PC-9 (cell line): ENCODE measurements around the gene SUFU. TPM values are rescaled to one million over a fixed set of nuclear protein-coding genes. Genes with fewer than 3 reads are reported as not detected.

ENCODE experiments used
- BruUV-seq: library from RNA; stranded (reverse); fragments of 400-500 nt; replicated peaks from 2 replicates; lab custom pipeline; 2021; lab: Mats Ljungman, UMichigan
- CTCF ChIA-PET: fragments of 300-600 bp; sonication (Branson Sonifier 250); formaldehyde crosslinking; loops from one replicate; lab custom pipeline; 2022; ENCODE audit warnings: antibody characterized with exemption; lab: Charles Lee
- POLR2A ChIA-PET: fragments of 300-600 bp; sonication (Branson Sonifier 250); formaldehyde crosslinking; loops from one replicate; lab custom pipeline; 2022; ENCODE audit warnings: antibody characterized with exemption; ENCODE audit not compliant: unreplicated experiment; lab: Charles Lee
- DNase-seq, 2 experiments: peaks; one replicate each; pipeline versions ENCODE4 v3.0.0 to v3.0.0-alpha.2; 2015 to 2022; ENCODE audit warnings: mixed read lengths in 1 of 2
- H2AFZ ChIP-seq: fragments of 200-600 bp; sonication (generic); 2 replicates; pipeline ENCODE4 v1.8.1; 2017; ENCODE audit warnings: antibody characterized with exemption
- H3F3A ChIP-seq: fragments of 200-600 bp; sonication (generic); 2 replicates; pipeline ENCODE4 v1.8.1; 2017; ENCODE audit warnings: antibody characterized with exemption, mild to moderate bottlenecking, low read depth; ENCODE audit not compliant: insufficient read depth
- H3K27ac ChIP-seq: fragments of 200-600 bp; sonication (generic); 2 replicates; pipeline ENCODE4 v1.6.1; 2016; ENCODE audit warnings: mixed run types
- H3K27me3 ChIP-seq: fragments of 200-600 bp; sonication (generic); 2 replicates; pipeline ENCODE4 v1.6.1; 2016; ENCODE audit warnings: low read depth, mixed run types; ENCODE audit not compliant: insufficient read depth
- H3K36me3 ChIP-seq: fragments of 200-600 bp; sonication (generic); 2 replicates; pipeline ENCODE4 v1.6.1; 2016; ENCODE audit warnings: low read depth, mixed run types
- H3K4me1 ChIP-seq: fragments of 200-600 bp; sonication (generic); replicated peaks from 2 replicates; pipeline ENCODE4 v1.6.1; 2016; ENCODE audit warnings: mixed run types; ENCODE audit not compliant: insufficient read depth
- H3K4me2 ChIP-seq: fragments of 200-600 bp; sonication (generic); 2 replicates; pipeline ENCODE4 v1.6.1; 2017; ENCODE audit warnings: mixed run types
- H3K4me3 ChIP-seq: fragments of 200-600 bp; sonication (generic); 2 replicates; pipeline ENCODE4 v1.6.1; 2016; ENCODE audit warnings: mixed run types
- H3K79me2 ChIP-seq: fragments of 200-600 bp; sonication (generic); 2 replicates; pipeline ENCODE4 v1.6.1; 2017; ENCODE audit warnings: low read depth, mixed run types
- H3K9me2 ChIP-seq: fragments of 200-600 bp; sonication (generic); 2 replicates; pipeline ENCODE4 v1.8.1; 2017; ENCODE audit warnings: mild to moderate bottlenecking; ENCODE audit not compliant: insufficient read depth
- H3K9me3 ChIP-seq: fragments of 200-600 bp; sonication (generic); 2 replicates; pipeline ENCODE4 v1.8.1; 2016; ENCODE audit warnings: low read depth; ENCODE audit not compliant: insufficient read depth
- H4K20me1 ChIP-seq: fragments of 200-600 bp; sonication (generic); 2 replicates; pipeline ENCODE4 v1.8.1; 2017; ENCODE audit not compliant: insufficient read depth
- CTCF ChIP-seq: fragments of 200-600 bp; sonication (generic); conservative IDR thresholded peaks from 2 replicates; pipeline ENCODE4 v1.6.1; 2017; ENCODE audit warnings: mixed run types, antibody characterized with exemption, mild to moderate bottlenecking, moderate library complexity
- EZH2 ChIP-seq: fragments of 200-600 bp; sonication (generic); IDR thresholded peaks from 2 replicates; pipeline ENCODE4 v1.8.0; 2017; ENCODE audit warnings: antibody characterized with exemption, low read depth
- intact Hi-C: fragments of 100-400 bp; cut with micrococcal nuclease; formaldehyde crosslinking; loops from one replicate; pipeline ENCODE4 v1.10.0; 2022; ENCODE audit not compliant: unreplicated experiment
- total RNA-seq: library from RNA; stranded (reverse); gene quantifications from 2 replicates; pipeline ENCODE4 v1.2.3, GENCODE V29; 2021

The SUFU gene
- total RNA-seq, 1 experiment from 2014 or later, result 20.2 TPM

GRCh38 chr10:102461187-102462054, 42.4 kb upstream of the SUFU start:
- Histone ChIP-seq H3K4me2 (peak overlapping the region; percentile 89), H3K4me1 (no peaks in the 10 kb centered on the region), H3K36me3 (no peaks in the 10 kb centered on the region), H3K9me3 (no peaks in the 10 kb centered on the region), H4K20me1 (no peaks in the 10 kb centered on the region), H3K79me2 (no peaks in the 10 kb centered on the region), H2AFZ (peak overlapping the region; percentile 88), H3K4me3 (peak overlapping the region; percentile 64), H3K27me3 (no peaks in the 10 kb centered on the region), H3K27ac (no peak overlapping the region), H3F3A (no peaks in the 10 kb centered on the region), H3K9me2 (no peaks in the 10 kb centered on the region)
- ChIA-PET CTCF (interaction anchor here (0.5 kb wide), 1 partner anchor 911 kb away, joined by 6 read pairs; no protein-coding TSS in a partner anchor), POLR2A (interaction anchor here (0.6 to 0.8 kb wide), 2 partner anchors 10 to 40 kb away, joined by 5 to 10 read pairs; no protein-coding TSS in a partner anchor)
- DNase-seq, result peak; percentile 66 to 84
- intact Hi-C loops, result loop anchor here (5.0 kb wide), 1 partner anchor 39 kb away; the partner anchor contains the start of gene FBXL15
- BruUV-seq, result no TSS peak
- TF ChIP-seq EZH2, result no peak
- TF ChIP-seq CTCF, result no peak

DNA sequence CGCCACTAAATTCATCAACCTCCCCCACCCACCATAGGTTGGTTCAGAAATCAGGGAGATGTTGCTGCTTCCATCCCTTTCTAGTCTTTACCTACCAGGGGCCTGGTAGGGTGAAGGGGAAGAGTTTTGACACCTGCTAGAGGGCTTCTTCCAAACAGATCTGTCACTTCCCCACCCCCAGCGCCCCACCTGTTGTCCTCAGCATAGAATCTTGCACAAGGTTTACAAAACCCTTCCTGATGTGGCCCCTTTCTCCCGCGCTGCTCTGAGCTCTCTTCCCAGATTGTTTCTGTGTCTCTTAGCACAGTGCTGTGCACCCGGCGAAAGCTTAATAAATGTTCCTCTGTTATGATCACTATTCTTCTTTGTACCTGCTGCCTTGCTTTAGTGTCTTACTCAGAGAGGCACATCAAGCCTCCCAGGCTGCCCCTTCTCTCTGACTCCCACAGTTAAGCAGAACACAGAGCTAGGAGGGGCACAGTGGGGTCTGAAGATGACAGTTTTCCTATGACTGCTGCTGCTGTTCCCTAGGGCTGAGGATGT, 41.2 kb upstream of the SUFU start:
- no peaks in the 10 kb centered on the region for H3K79me2 ChIP-seq
- H3F3A ChIP-seq, result no peaks in the 10 kb centered on the region
- no peak for TF ChIP-seq CTCF
- H4K20me1 ChIP-seq, result no peaks in the 10 kb centered on the region
- intact Hi-C loops, result loop anchor here (5.0 kb wide), 1 partner anchor 40 kb away; the partner anchor contains the start of gene FBXL15
- no peak overlapping the region for H3K4me3 ChIP-seq
- no peak overlapping the region for H3K27ac ChIP-seq
- no peaks in the 10 kb centered on the region for H3K27me3 ChIP-seq
- no TSS peak for BruUV-seq
- CTCF ChIA-PET, result no interaction called here
- H2AFZ ChIP-seq, result no peak overlapping the region
- H3K36me3 ChIP-seq, result no peaks in the 10 kb centered on the region
- no peak overlapping the region for H3K4me2 ChIP-seq
- no peaks in the 10 kb centered on the region for H3K9me2 ChIP-seq
- no peak for DNase-seq
- no peaks in the 10 kb centered on the region for H3K4me1 ChIP-seq
- POLR2A ChIA-PET, result interaction anchor here (0.6 kb wide), 1 partner anchor 209 kb away, joined by 3 read pairs; no protein-coding TSS in a partner anchor
- H3K9me3 ChIP-seq, result no peaks in the 10 kb centered on the region

DNA sequence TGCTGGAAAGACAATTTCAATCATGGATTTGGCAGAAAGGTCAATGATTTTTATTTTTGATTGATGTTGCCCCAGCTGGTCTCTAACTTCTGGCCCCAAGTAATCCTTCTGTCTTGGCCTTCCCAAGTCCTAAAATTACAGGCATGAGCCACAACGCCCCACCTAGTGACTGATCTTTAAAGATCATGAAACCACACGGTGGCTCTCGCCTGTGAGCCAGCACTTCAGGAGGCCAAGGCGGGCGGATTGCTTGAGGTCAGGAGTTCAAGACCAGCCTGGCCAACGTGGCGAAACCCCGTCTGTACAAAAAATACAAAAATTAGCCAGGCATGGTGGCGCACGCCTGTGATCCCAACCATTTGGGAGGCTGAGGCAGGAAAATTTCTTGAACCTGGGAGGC, 39.8 kb upstream of the SUFU start:
- no peaks in the 10 kb centered on the region for H3K27me3 ChIP-seq
- BruUV-seq, result no TSS peak
- no peaks in the 10 kb centered on the region for H3K9me2 ChIP-seq
- no peaks in the 10 kb centered on the region for H3K36me3 ChIP-seq
- CTCF ChIA-PET, result no interaction called here
- no peaks in the 10 kb centered on the region for H3F3A ChIP-seq
- H4K20me1 ChIP-seq, result no peaks in the 10 kb centered on the region
- H3K27ac ChIP-seq, result no peak overlapping the region
- TF ChIP-seq EZH2, result no peak
- no peak for TF ChIP-seq CTCF
- H3K9me3 ChIP-seq, result no peaks in the 10 kb centered on the region
- POLR2A ChIA-PET, result no interaction called here
- H3K4me2 ChIP-seq, result no peak overlapping the region
- intact Hi-C loops, result loop anchor here (5.0 kb wide), 1 partner anchor 42 kb away; the partner anchor contains the start of gene FBXL15
- H3K79me2 ChIP-seq, result no peaks in the 10 kb centered on the region
- H3K4me3 ChIP-seq, result no peak overlapping the region
- DNase-seq, result no peak
- no peaks in the 10 kb centered on the region for H3K4me1 ChIP-seq
- no peak overlapping the region for H2AFZ ChIP-seq
